HK-2 (cell line): ENCODE measurements around the gene PDZD2.

Experiments
- DNase-seq: peaks from one replicate; pipeline ENCODE4 v3.0.0-alpha.2; 2018; ENCODE audit not compliant: unreplicated experiment

PDZD2 gene

DNA sequence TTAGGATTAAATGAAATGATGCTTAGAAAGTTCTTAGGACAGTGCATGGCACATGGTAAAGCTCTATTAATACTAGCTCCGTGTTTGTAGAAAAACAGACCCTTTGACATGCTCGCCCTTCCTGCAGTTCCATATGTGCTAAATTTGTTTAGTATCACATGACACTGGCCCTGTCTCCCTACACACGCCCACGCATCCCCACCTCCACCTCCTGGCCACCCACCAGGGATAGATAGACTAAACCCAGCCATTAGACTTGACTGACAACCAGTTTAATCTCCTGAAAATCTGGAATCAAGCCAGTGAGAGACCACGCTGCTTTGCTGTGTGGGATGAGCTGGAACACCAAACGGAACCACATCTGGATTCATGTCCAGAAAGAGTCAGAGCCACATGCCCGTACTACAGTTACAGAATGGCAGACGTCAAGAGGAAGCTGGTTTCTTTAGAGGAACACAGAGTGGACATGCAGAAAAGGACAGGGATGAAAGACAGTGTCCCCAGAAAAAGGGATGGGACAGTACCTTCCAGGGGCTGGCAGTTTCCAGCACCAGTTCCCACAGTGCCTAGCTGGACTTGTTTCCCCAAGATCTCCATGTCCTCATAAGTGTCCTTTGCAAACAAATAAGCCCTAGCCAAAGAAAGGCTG lies 186.1 kb downstream of the PDZD2 start:
- DNase-seq = no peak

DNA sequence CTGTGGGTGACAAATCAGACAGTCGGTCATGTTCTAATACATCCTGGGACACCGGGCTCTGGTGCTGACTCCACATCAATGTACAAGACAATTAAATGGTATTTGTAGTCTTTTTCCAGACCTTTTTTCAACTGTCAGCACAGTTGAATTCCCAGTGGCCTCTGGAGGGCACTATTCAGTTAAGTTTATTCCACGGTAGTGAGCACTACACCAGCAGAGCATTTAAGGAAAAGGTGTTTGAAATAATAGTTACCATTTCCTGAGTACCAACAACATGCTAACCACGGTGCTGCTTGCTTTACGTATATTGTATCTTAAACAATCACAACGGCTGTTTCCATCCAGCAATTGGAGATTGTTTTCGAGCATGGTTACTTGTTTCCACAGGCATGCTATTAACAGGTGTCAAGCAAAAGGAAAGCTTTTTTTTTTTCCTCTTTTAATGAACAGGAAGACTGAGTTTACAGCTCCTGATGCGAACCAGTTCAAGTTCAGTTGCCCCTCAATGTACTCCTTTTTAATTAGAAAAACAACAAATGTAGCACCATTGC lies 186.7 kb downstream of the PDZD2 start:
- DNase-seq = peak; percentile 30

DNA sequence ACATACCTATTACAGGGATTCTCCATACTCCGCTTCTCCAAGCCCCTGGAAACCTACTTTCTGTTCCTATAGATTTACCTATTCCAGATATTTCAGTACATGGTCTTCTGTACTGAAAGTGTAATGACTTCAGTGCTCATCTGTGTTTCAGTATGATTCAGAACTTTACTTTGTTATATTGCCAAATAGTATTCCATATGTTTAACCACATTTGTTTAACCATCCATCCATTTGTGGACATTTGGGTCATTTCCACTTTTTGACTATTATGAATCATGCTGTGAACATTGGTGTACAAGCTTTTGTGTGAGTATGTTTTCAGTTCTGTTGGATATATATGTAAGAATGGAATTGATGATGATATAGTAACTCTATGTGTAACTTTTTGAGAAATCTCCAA lies 188.9 kb downstream of the PDZD2 start:
- no peak for DNase-seq

DNA sequence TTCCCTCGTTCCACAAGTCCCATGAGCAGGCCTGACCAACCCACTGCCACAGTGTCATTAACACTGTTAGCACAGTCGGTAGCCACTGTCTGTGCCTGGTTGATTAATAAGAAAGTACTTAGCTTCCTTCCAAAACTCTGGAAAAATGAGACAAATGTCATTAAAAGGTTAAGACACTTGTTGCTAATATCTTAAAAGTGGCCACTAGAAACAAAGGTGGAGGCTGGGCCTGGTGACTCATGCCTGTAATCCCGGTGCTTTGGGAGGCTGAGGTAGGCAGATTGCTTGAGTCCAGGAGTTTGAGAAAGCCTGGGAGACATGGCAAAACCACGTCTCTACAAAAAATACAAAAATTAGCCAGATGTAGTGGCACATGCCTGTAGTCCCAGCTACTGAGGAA lies 194.0 kb downstream of the PDZD2 start:
- no peak for DNase-seq

DNA sequence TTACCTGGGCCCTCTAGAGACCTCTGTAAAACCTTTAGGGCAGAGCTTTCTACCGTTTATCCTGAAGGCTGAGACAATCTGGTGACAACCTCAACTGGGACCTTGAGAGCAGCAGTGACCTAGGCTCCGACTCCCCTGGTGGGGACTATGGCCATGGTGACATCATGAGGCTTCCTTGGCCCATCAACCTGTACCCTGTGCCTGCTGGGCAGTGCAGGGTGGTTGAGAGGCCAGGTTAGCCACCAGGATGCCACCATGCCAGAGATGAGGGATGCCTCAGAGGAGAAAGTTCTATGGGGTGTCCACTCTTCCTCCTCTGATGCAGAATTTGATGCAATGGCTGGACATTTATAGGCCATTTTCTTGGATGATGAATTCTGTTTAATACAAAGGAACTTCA lies 194.8 kb downstream of the PDZD2 start:
- DNase-seq = no peak

DNA sequence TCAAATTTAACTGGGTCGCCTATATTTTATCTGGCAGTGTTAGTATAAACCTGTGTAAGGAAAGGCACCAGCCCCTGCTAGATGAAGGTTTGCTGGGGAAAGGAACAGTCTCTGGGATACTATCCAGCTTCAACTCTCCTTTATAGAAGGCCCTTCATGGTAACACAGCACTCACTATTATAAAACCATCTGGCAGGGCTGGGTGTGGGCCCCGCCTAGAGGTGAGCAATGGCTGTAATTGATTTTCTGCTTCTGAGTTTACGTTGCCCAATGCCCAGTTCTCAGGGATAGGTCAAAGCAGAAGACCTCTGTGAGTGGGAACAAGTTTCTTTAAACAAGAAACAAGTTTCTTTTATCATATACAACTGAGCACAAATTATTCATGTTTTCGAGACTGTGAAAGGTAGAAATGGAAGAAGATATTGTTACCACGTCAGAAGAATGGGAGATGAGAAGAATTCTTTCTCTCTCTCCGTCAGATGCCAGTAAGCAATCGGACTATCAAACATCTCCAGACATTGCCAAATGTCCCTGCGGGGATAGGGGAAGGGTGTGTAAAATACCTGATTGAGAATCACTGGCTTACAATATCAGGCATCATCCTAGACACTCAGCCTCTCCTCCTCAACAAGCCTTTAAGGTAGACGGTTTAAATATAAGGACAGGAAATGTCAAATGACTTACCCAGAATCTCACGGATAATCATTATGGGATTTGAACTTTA lies 205.9 kb downstream of the PDZD2 start:
- DNase-seq = no peak

DNA sequence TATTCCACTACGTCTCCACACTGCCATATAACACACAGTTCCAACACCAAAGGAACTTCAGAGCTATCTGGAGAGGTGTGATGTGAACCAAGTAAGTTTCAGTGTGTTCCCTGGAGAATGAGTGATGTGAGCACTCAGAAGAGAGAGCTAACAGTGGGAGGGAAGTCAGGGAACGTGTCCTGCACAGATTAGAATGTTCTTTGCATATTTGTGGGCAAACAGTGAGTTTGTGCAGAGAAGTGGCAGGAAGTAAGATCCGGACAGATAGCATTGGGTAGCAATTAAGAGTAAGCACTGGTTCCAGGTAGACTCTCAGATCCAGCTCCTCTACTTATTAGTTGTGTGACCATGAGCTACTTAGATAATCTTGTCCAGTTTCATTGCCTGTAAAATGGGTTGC lies 206.4 kb downstream of the PDZD2 start:
- DNase-seq = no peak

DNA sequence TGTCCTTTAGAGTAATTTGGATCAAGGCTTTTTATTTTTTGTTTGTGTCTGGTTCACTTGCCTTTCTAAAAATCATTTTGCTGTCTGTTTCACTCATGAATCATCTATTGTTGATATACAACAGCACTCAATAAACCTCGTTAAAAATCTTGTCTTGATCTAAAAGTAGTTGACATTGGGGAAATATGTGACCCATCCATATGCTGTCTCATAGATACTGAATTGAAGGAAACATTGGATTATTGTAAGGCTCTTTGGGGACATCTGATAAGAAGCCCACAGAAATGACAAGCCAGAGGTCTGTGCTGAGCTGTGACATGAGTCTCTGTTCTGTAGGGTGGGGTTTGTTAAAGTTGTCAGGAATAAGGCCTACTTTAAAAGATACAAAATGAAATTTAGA lies 208.0 kb downstream of the PDZD2 start:
- DNase-seq = no peak

DNA sequence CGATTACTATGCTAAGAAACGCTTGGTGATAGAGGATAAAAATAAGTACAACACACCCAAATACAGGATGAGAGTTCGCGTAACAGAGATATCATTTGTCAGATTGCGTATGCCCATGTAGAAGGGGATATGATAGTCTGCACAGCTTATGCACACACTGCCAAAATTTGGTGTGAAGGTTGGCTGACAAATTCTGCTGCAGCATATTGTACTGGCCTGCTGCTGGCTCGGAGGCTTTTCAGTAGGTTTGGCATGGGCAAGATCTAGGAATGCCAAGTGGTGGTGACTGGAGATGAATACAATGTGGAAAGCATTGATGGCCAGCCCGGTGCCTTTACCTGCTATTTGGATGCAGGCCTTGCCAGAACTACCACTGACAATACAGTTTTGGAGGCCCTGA lies 208.4 kb downstream of the PDZD2 start:
- no peak for DNase-seq

DNA sequence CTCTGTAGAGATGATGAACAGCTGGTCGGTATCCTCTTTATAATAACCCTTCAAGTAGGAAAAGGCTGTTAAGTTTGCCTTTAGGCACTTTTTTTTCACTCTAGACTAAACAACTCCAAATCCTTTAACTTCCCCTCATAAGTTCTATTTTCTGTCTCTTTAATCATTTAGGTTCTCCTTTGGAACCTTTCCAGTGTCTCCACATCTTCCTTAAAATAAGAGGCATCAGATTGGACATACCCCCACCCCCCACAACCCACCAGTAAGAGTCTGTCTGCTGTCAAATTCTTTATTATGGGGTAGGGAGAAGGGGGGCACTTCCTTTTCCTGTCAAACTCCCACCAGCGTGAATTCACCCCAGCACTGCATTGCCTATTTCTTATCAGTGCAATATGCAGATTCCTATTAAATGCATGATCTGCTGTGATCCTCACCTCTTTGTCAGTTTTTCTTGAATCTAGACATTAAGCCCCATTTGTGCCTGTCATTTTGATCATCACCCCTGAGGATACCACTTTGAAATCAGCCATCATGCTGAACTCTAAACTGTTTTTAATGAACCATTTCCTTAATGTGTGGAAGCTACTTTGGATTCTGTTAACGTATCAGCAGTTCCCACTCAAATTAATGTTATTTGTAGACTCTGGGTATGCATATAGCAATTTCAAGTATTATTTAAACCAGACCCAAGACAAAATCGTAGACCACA lies 212.2 kb downstream of the PDZD2 start:
- no peak for DNase-seq

DNA sequence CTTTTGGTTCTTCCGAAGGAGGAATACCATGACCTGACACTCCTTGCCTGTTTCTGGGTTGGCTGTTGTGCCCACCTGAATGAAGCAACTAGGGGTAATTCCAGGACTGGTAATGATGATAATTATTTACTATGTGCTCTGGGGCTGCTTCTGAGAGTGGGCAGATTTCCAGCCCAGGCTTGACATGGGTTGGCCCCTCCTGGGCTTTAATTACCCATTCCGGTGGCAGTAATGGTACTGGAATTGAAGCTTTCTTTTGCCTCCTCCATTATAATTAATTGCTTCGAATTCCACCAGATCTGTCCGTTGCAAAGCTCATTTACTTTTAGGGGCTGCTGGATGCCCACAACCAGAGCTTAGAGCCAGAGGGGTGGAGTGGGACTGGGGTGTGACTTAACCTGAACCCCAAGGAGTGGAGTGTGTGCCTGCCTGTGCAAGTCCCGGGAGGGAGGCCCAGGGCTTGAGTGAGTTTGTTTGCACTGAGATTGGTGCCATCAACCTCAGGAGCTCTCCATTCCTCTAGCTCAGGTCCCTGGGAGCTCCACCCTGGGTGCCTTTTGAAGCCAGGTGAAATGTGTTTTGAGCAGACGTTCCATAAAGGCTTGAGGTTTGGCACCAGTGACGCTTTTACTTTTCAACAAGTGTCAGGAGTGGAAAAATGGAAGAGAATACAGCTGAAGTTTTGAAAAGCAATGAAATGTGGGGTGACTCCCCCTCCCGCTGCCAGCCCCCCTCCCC lies 214.6 kb downstream of the PDZD2 start:
- DNase-seq = no peak

DNA sequence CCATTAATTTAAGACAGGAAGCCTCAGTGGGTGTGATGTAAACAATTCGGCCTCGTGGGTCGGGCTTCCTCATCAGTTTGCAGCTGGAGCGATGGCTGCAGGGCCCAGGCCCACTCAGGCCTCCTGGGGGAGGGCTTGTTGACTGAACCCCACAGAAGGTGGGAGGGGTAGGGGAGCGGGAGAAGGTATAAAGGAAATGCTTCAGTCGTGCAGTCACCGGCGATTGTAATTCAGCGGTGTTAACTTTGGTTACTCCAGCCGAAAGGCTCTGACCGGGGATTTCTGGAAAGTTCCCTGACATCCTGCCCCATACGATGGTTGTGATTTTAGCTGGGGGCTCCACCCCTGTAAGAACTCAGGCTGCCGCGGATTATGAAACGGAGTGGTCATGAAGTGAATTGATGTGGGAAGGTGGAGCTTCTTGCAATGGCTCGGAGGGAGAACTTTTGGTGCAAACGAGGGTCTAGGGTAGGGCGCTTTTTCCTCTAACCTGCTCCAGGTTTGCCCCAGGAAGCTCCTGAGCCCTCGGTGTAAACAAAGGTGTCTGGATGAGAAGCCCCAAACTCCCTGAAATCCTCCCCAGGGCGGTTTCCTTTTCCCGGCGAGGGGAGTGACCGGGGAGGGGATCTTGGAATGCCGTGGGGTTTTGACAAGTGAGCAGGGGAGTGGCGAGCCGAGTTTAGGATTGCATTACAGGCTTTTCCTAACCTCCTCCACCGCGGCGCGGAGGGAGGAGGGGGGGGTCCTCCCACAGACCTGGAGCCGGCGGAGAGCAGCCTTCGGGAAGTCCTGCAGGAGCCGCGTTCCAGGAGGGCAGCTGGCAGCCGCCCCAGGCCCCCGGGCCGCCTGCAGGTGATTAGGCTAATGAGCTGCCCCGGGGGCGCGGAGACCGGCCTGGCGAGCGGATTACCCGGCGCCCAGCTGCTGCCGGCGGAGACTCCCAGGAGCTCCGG lies 215.5 kb downstream of the PDZD2 start:
- DNase-seq = peak; percentile 17

DNA sequence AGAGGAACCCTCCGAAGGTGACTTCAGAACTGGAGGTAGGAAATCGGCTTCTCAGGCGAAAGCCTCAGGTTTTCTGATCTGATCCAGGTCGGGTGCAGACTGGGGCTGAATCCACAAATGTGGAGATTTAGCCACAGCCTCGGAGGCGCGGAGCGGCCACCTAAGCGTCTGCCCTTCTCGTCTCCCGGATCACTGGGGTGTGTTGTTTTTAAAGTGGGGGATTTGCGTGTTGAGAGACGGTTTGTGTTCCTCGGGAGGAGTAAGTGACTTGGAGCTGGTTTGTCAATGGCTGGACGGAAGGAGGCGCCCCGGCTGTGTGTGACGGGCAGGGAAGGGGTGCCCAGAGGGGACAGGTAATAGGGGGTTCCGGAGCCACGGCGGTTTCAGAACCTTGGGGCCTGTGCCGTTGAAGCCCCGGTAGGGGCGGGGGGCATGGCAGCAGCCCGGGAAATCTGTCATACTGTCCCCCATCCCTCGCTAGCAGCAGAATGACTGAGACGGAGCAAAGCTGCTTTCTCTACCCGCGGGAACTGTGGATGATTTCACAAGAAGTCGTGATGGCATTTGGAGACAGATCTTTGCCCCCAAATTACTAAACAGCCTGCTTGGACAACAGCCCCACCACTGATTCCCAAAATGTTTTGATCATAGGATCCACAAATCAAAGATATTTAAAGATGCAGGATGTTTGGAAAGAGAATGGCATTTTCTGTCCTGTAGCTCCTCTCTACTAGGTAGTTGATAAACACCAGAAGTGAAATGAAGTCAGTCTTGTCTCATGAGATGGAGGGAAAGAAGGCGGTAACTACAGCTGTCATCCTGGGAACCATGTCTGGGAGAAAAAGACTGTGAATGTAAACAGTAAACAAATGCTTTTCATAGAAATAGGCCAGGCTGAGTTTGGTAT lies 216.5 kb downstream of the PDZD2 start:
- no peak for DNase-seq

DNA sequence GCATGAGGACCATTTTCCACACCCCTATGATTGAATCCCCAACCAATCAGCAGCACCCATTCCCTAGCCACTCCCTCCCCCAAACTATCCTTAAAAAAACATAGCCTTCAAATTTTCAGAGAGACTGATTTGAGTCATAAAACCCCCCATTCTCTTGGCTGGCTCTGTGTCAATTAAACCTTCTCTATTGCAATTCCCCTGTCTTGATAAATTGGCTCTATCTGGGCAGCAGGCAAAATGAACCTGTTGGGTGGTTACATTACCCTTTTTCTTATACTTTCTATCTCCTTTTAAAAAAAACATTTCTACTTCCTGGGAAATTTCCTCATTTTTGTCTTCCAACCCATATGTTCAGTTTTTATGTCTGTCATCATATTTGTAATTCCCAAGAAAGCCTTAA lies 220.2 kb downstream of the PDZD2 start:
- no peak for DNase-seq

DNA sequence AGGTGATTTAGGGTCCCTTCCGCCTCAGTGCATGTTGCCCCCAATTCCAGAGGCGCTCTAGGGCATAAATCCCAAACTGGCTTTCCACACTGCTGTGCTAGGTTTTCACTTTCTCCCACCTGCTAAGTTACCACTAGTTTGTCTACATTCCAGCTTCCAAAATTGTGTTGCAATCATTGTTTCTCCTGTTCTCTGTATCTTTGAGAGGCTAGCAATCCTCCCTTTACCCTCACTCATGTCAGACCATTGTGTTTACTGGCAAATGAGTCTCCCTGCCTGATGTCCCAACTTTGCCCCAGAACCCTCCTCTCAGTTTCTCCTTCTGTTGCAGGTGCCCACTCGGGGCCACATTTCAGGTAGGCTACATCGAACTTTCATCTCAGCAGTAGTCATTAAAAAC lies 221.3 kb downstream of the PDZD2 start:
- DNase-seq = no peak

DNA sequence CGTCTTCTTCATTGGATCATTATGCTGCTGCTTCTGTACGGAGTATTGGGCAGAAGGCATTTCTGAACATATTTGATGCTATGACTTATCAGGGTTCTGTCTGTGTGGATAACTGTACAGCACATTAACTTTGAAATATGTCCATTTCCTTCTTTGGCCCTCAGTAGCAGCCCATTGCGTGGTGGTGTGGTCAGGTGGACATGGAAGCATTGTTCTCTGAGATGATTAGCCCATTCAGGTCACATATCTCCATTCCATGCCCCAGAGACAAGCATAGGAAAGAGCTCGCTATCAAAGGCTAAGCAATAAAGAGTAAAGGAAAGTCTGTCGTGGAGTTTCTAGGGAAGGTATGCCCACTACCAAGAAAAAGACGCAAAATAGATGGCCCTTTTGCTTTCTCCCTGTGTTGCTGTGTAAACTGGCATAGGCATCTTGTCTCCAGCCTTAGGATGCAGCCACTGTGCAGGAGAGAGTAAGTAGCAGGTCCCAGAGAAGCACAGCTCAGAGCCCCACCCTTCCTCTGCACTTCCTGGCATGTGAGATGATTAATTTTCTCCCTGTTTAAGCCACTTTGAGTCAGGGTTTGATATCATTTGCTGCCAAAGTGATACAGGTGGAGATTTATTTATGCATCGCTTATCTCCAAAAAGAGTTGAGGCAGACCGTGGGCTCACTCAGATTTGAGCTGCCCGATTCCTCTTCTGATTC lies 221.9 kb downstream of the PDZD2 start:
- no peak for DNase-seq

DNA sequence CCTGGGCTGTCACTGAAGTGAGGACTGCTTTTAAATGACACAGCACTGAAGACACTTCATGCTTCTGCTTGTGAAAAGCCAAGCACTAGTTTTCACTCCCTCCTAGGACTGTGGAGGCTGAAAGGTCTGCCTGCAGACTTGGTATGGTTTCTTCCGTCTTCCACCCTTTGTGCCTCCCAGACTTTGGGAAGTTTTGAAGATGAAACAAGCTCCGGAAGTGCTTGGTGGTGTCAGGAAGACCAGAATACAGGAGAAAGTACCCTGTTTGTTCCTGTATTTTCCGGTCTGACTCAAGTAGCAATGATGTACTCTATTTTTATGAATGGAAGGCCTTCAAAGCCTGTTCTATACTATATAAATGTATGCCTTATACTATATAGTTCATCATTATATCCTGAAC lies 222.7 kb downstream of the PDZD2 start:
- no peak for DNase-seq

DNA sequence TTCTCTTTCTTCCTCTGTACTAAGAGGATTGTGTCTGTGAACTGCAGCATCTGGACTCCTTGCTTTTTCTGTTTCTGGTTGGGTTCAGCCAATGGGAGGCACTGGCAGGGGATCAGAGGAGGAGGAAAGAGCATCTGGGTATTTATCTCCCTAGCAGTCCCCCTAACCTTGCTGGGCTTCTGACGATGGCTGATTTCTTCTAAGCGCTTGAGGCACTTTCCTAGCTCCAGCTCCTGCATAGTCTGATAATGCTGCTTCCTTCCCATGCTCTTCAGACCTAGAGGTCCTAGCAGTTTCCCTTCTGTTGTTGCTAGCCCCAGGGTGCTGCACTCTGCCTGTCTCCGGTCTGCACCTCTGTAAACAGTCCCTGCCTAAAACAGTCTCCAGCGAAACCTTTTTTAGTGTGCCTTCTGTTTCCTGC lies 225.1 kb downstream of the PDZD2 start:
- no peak for DNase-seq

DNA sequence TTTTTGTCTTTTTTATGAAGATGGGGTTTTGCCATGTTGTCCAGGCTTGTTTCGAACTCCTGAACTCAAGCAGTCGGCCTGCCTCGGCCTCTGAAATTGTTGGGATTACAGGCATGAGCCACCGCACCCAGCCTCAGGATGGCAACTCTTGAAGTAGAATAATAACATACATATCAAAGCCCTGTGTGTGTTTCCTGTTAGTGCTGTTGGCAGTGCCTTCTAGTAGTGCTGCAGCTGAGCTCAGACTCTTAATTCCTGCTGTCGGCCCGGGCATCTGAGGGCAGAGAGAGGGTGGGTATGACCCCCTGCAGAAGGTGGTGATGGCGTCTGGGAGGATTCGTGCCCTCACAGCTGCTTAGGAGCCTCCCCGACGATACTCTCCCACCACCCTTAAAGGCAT lies 227.2 kb downstream of the PDZD2 start:
- no peak for DNase-seq
